IPS DF 6.9 (cell line): Measurements from ENCODE around the gene AMN.

Source experiments
- DNase-seq: peaks from one replicate; pipeline ENCODE4 v3.0.0-alpha.2; 2013; ENCODE audit warnings: low read depth, low spot score
- H3K27ac ChIP-seq: one replicate; pipeline ENCODE4 v1.5.1; 2013; ENCODE audit warnings: low read length, control low read depth
- H3K27me3 ChIP-seq: 2 replicates; pipeline ENCODE4 v1.6.1; 2013; ENCODE audit warnings: mild to moderate bottlenecking, low read length; ENCODE audit not compliant: control insufficient read depth, insufficient read depth
- H3K36me3 ChIP-seq: 2 replicates; pipeline ENCODE4 v1.6.1; 2013; ENCODE audit warnings: low read length; ENCODE audit not compliant: control insufficient read depth, insufficient read depth
- H3K4me1 ChIP-seq: 2 replicates; pipeline ENCODE4 v1.6.1; 2013; ENCODE audit warnings: low read length; ENCODE audit not compliant: control insufficient read depth, insufficient read depth
- H3K4me3 ChIP-seq: 2 replicates; pipeline ENCODE4 v1.5.1; 2013; ENCODE audit warnings: mild to moderate bottlenecking, low read length
- H3K9me3 ChIP-seq: 2 replicates; pipeline ENCODE4 v1.6.1; 2013; ENCODE audit warnings: low read length, inconsistent platforms; ENCODE audit not compliant: control insufficient read depth, insufficient read depth
- WGBS: extraction: QIAGEN DNeasy Blood & Tissue Kit; methylation state at CpG from one replicate; pipeline ENCODE4 v1.1.7; 2013; ENCODE audit warnings: mixed read lengths, missing lambda C conversion rate; ENCODE audit not compliant: insufficient read length, insufficient coverage; 5-methylcytosine and 5-hydroxymethylcytosine counted together

The AMN gene

DNA sequence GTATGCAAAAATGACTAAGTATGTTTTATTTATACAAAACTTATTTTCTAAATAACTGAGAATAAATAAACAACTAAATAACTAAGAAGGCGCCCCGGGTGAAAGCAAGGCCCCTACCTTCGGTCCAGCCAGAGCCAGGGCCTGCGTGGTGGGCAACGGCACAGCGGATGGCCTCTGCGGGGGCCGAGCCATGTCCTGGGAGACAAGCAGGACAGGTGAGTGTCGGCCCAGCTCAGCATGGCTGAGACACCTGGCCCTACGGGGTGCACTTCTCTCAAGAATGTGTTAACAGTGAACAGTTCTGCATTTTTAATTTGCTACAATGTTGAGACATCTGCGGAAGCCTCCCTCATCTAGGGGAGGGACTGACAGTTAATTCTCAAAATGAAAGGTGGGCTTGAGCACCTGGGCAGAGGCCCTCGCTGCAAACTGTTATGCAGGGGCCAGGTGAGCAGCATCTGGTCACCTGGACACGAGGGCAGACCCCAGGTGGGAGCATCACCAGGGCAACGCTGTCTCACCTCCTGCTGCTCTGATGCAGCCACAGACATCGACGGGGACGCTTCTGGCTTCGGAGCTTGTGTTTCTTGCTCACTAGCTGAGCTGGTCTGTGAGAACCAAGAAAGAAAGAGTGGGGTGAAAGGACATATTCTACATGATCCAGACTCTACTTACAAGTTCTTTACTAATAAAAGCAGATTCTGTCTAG is 31.8 kb downstream of the AMN start:
- no peak for DNase-seq
- Histone ChIP-seq H3K4me3 (no peak overlapping the region), H3K36me3 (peaks cover 44% of the 10 kb centered on the region), H3K4me1 (no peaks in the 10 kb centered on the region), H3K9me3 (no peaks in the 10 kb centered on the region), H3K27me3 (no peaks in the 10 kb centered on the region), H3K27ac (no peak overlapping the region)
- no CpG with 5 or more reads among the region's 18 CpGs for WGBS

DNA sequence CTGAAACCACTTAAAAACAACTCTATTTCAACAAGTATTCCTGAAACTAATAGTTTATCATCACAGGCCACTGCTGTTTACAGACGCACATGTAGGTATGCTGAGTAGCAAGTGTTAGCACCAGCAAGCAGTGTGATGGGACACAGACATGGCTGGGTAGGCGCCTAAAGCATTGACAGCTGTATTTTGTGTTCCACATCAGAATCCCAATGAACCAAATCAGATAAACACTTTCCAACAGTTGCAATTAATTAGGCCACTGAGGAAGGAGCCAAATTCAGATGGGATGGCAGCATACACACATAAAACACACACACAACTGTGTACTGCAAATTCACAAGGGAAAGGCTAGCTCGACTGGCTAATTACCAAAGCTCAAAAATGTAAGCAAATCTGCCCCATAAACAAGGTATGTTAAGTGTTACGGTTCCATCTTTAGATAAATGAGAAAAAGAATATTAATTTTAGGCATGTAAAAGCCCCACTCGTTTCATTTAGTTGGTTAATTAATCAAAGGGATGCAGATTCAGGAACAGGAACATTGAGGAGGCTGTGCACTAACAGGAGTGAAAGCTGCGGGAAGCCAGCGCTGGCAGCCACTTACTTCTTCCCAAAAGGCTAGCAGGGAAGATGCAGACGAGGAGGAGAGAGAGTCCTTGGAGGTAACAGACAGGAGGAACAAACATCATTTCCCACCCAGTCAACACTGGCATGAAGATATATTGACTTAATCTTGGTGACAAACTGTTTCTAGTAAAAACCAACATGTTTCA is 33.4 kb downstream of the AMN start:
- H3K36me3 ChIP-seq = peaks cover 32% of the 10 kb centered on the region
- H3K4me3 ChIP-seq = no peak overlapping the region
- H3K4me1 ChIP-seq = no peaks in the 10 kb centered on the region
- H3K27ac ChIP-seq = no peak overlapping the region
- H3K9me3 ChIP-seq = no peaks in the 10 kb centered on the region
- no peak for DNase-seq
- WGBS = no CpG with 5 or more reads among the region's 8 CpGs
- no peaks in the 10 kb centered on the region for H3K27me3 ChIP-seq

DNA sequence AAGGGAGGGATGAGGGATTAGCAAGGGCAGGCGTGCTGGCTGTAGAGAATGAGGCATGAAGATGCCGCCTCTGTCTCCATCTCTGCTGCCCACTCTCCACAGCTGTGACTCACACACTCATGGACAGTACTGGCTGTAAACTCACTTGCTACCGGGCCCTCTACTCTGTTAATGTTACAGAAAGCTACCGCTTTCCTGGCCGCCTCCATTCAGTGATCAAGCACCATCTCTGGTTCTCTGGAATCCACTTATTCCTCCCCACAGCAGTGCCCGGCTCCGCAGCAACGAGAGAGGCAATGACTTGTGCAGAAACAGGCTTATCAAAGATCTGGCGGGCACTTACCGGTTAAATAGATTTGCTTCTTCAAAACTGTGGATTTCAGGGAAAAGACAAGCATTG is 34.8 kb downstream of the AMN start:
- Histone ChIP-seq H3K36me3 (peaks cover 34% of the 10 kb centered on the region), H3K27me3 (no peaks in the 10 kb centered on the region), H3K27ac (no peak overlapping the region), H3K4me3 (no peak overlapping the region), H3K9me3 (no peaks in the 10 kb centered on the region), H3K4me1 (no peaks in the 10 kb centered on the region)
- WGBS = no CpG with 5 or more reads among the region's 10 CpGs
- no peak for DNase-seq

DNA sequence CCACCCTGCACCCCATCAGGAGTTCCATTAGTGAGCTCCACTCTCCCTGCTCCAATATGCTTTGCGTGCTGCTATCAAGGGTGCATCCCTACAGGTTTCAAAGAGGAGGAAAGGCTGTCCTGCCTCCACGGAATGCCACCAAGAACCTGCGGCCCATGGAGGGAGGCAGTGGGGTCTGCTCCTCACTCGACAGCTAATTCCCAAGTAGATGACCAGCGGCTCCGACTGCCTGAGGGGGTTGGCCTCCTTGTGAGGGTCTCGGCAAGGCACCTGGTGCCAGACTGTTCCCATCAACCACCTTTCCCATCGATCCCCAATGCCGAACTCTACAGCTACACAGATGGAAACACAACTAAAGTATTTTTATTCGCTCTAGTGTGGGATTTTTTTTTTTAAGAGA is 36.0 kb downstream of the AMN start:
- no peaks in the 10 kb centered on the region for H3K27me3 ChIP-seq
- DNase-seq = no peak
- peaks cover 26% of the 10 kb centered on the region for H3K36me3 ChIP-seq
- H3K4me3 ChIP-seq = no peak overlapping the region
- no peaks in the 10 kb centered on the region for H3K9me3 ChIP-seq
- no peaks in the 10 kb centered on the region for H3K4me1 ChIP-seq
- no peak overlapping the region for H3K27ac ChIP-seq
- WGBS = no CpG with 5 or more reads among the region's 10 CpGs

DNA sequence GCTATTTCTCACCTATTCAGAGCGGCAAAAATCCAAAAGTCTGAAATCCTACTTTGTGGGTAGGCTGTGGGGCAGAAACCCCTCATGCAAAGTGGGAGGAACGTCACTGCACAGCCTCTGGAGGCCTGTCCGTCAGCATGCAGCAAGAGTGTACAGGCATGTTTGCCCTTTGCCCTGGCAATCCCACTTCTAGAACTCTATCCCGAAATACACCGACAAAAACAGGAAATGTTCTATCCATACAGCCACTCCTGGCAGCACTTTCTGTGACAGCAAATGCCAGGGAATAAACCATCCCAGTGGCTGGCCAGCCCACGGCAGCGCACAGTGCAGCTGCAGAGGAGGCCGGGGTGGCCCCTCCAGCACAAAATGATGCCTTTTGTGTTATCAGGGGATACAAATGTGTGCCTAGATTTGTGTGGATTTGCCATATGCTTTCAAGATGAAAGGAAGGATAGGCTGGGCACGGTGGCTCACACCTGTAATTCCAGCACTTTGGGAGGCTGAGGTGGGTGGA is 39.7 kb downstream of the AMN start:
- H3K9me3 ChIP-seq = no peaks in the 10 kb centered on the region
- H3K27ac ChIP-seq = no peak overlapping the region
- WGBS = no CpG with 5 or more reads among the region's 9 CpGs
- no peak overlapping the region for H3K4me3 ChIP-seq
- no peak for DNase-seq
- H3K4me1 ChIP-seq = no peaks in the 10 kb centered on the region
- no peaks in the 10 kb centered on the region for H3K27me3 ChIP-seq
- H3K36me3 ChIP-seq = peaks cover 29% of the 10 kb centered on the region

DNA sequence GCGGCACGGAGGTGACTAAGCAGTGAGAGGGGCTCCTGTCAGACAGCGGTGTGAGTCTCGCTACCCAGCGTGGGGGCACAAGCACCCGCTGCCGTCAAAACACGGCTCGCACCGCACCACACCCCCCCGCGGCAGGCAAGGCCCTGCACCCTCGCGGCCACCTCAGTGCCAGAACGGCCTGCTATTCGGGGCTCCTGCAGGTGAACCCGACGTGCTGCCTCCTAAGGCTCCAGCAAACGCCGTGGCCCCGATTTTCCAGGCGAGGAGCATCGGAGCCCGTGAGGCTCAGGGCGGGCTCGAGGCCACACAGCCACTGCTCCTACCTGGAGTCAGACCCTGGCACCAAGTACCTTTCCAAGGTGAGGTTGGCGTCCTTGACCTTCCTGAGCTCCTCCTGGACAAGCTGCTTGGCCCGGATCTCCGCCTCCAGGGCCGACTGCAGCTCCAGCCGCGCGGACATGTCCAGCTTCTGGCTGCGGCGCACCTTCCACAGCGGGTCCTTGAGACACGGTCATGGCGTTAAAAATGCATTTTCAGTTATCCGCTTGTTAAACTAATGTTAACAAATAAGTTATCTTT is 41.8 kb downstream of the AMN start:
- H3K27ac ChIP-seq = no peak overlapping the region
- peaks cover 28% of the 10 kb centered on the region for H3K36me3 ChIP-seq
- H3K4me3 ChIP-seq = no peak overlapping the region
- no CpG with 5 or more reads among the region's 39 CpGs for WGBS
- H3K4me1 ChIP-seq = no peaks in the 10 kb centered on the region
- DNase-seq = no peak
- H3K27me3 ChIP-seq = no peaks in the 10 kb centered on the region
- H3K9me3 ChIP-seq = no peaks in the 10 kb centered on the region

DNA sequence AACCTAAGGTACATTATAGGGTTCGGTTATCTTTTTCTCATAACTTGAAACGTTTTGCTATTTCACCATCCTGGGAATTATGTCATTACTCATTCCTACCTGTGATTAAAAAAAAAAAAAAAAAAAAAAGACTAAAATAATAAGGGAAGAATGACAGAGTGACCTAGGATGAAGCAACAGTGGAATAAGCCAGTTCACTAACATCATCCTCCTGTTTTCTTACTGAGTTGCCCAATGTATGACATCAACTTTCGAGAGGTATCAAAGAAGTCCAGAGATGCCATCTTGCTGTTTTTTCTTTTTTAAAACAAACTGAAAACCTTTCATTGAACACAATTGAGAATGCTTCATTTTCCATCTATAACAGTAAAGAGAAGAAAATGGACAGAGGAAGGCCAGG is 42.8 kb downstream of the AMN start:
- no peak overlapping the region for H3K4me3 ChIP-seq

DNA sequence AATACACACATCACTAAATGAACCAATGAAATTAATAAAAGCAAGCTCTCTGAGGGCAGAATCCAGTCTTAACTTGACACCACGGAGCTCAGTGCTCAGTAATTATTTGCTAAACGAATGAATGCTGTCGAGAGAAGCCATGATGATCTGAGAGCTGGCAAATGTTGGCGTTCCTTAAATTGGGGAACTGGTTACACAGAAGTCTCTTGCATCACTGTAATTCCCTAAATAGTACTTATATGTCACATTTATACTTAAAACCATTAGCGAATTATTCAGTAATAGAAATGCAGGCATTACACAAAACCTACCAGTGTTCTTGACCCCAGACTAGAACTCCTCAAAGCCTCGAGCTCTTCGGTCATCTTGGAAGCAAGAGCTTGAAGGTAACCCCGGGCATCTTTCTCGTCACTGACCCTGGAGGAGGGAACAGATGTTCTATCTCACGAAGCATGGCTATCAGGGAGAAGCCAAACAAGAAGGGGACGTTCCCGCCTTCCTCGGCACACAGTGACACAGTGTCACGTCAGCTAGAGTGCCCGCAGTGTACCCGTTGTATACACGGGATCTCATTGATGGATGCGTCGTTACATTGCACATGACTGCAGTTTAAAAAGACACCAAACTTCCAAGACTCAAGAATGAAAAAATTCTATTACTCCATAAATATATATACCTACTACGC is 43.6 kb downstream of the AMN start:
- no peak for DNase-seq
- H3K36me3 ChIP-seq = peaks cover 35% of the 10 kb centered on the region
- H3K27ac ChIP-seq = no peak overlapping the region
- H3K4me3 ChIP-seq = no peak overlapping the region
- WGBS = 100% methylated on average over 1 of the region's 20 CpGs
- H3K9me3 ChIP-seq = no peaks in the 10 kb centered on the region
- H3K27me3 ChIP-seq = no peaks in the 10 kb centered on the region
- H3K4me1 ChIP-seq = no peaks in the 10 kb centered on the region

More for the DNA sequence above, 42.8 kb downstream of the AMN start:
- peaks cover 35% of the 10 kb centered on the region for H3K36me3 ChIP-seq
- DNase-seq = no peak
- no peaks in the 10 kb centered on the region for H3K9me3 ChIP-seq
- no peak overlapping the region for H3K27ac ChIP-seq
- WGBS = no CpG with 5 or more reads among the region's 3 CpGs
- no peaks in the 10 kb centered on the region for H3K4me1 ChIP-seq
- H3K27me3 ChIP-seq = no peaks in the 10 kb centered on the region

DNA sequence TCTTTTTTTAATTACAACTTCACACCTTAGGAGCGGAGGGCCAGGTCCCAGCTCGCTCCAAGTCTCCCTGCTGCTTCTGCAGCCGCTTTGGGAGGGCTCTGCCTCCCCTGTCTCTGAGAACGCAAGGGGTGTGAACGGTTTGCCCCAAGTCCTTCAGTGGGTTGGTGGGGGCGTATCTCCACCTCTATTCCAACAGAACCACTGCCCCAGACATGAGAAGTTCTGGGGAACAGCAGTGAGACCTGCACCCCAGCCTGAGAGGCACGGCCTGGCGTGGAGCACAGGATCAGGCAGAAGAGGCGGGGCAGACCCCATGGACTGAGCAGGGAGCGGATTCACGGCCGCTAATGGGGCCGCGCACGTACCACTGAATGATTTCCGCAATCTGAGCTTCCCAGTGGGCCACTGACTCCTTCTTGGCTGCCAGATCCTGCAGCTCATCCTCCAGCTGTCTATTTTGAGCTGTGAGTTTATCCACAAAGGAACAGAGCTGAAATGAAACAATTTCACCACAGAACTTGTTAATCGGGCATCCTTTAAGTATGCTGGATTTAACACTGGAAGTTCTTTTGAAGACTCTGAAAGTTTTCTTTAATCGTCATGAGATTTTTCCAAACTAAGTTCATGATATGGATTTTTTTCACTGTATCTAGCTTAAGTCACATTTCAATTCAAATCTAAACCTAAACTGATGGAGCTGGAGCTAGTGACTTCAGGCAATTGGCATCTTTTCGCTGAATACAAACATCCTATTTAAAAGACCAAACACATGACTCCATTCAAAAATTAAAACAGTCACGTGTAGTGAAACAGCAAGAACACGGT is 44.4 kb downstream of the AMN start:
- WGBS = no CpG with 5 or more reads among the region's 21 CpGs

DNA sequence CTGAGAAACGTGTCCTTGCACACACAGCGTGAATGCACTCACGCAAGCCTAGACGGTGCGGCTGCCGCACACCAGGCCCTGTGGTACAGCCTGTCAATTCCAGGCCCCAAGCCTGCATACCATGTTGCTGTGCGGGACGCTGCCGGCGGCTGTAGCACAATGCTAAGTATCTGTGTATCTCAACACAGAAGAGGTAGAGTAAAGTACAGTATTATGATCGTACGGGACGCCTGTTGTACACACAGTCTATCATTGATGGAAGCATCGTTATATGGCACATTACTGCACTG is 45.0 kb downstream of the AMN start:
- Histone ChIP-seq H3K9me3 (no peaks in the 10 kb centered on the region), H3K4me1 (no peaks in the 10 kb centered on the region), H3K27ac (no peak overlapping the region), H3K4me3 (no peak overlapping the region), H3K36me3 (peaks cover 31% of the 10 kb centered on the region), H3K27me3 (no peaks in the 10 kb centered on the region)
- DNase-seq = no peak
- no CpG with 5 or more reads among the region's 14 CpGs for WGBS

More for the DNA sequence above, 44.4 kb downstream of the AMN start:
- H3K9me3 ChIP-seq = no peaks in the 10 kb centered on the region
- peaks cover 37% of the 10 kb centered on the region for H3K36me3 ChIP-seq
- no peak overlapping the region for H3K4me3 ChIP-seq
- H3K27ac ChIP-seq = no peak overlapping the region
- H3K4me1 ChIP-seq = no peaks in the 10 kb centered on the region
- no peak for DNase-seq
- H3K27me3 ChIP-seq = no peaks in the 10 kb centered on the region
